DND-41 (cell line): ENCODE data around the gene RPH3AL.

ENCODE experiments used
- EZH2 ChIP-seq: IDR thresholded peaks from 3 replicates; pipeline ENCODE4 v1.6.1; 2012; ENCODE audit warnings: borderline replicate concordance, low read depth, mild to moderate bottlenecking, moderate library complexity, low read length, inconsistent platforms; ENCODE audit not compliant: severe bottlenecking
- TF ChIP-seq, protein P1 (sequence below): IDR thresholded peaks from 2 replicates; pipeline ENCODE4 v1.5.1; 2012; ENCODE audit warnings: borderline replicate concordance, low read length, moderate library complexity, mild to moderate bottlenecking; ENCODE audit not compliant: poor library complexity, severe bottlenecking; ENCODE audit errors: extremely low read depth

DNA sequence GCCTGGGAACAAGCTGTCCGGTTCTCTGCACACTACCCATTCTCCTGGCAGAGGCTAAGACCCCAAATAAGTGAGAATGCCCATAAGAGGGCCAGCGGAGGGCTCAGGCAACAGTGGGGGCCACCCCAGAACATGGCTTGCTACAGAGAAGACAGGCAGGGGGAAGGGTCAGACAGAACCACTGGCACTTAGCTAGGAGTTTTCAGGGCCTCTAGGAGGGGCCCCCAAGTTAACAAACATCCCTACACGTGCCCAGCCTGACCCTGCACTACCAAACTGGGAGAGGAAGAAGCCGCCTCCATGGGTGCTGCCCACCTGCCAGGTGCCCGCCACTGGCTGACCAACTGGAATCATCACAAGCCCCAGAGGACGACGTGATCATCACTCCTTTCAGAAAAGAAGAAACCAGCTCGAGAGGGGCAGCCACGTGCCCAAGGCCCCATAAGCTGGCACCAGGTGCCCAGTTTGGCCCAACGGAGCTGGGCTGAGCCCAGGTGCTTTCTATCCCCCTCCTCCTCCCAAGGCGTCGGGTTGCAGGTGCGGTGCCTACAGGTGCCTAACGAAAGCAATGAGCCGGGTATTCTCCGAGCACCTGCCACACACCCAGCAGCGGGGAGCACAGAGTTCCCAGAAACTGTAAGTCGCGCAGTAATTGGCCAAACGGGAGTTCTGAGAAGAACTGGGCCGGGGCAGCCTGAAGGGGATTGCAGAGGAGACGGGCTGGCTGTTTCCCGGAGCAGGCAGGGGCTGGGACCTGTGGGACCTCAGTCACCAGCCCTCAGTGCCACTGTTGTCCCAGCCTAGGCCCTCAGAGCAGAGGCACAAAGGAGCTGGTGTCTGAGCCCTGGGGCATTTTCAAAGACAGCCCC is 13.2 kb downstream of the RPH3AL start:
- TF ChIP-seq EZH2, result no peak
- TF ChIP-seq, protein P1, sequence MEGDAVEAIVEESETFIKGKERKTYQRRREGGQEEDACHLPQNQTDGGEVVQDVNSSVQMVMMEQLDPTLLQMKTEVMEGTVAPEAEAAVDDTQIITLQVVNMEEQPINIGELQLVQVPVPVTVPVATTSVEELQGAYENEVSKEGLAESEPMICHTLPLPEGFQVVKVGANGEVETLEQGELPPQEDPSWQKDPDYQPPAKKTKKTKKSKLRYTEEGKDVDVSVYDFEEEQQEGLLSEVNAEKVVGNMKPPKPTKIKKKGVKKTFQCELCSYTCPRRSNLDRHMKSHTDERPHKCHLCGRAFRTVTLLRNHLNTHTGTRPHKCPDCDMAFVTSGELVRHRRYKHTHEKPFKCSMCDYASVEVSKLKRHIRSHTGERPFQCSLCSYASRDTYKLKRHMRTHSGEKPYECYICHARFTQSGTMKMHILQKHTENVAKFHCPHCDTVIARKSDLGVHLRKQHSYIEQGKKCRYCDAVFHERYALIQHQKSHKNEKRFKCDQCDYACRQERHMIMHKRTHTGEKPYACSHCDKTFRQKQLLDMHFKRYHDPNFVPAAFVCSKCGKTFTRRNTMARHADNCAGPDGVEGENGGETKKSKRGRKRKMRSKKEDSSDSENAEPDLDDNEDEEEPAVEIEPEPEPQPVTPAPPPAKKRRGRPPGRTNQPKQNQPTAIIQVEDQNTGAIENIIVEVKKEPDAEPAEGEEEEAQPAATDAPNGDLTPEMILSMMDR, result no peak
